GM06990 (cell line): ENCODE results near the gene PCBP3.

Source experiments
- DNase-seq: peaks from one replicate; pipeline ENCODE4 v3.0.0-alpha.2; 2011; ENCODE audit not compliant: insufficient read length; ENCODE audit errors: extremely low read depth
- H3K27me3 ChIP-seq: replicated peaks from 2 replicates; pipeline ENCODE4 v1.6.0; 2011; ENCODE audit warnings: low read length; ENCODE audit not compliant: control insufficient read depth, insufficient read depth
- H3K36me3 ChIP-seq: 2 replicates; pipeline ENCODE4 v1.5.1; 2011; ENCODE audit warnings: low read length; ENCODE audit not compliant: control insufficient read depth, insufficient read depth
- H3K4me3 ChIP-seq: replicated peaks from 2 replicates; pipeline ENCODE4 v1.5.1; 2011; ENCODE audit warnings: low read depth, mild to moderate bottlenecking, control low read depth, low read length
- TF ChIP-seq, protein P1 (sequence below): IDR thresholded peaks from 2 replicates; pipeline ENCODE4 v1.5.1; 2011; ENCODE audit warnings: low read length, control low read depth, mild to moderate bottlenecking, inconsistent platforms; ENCODE audit not compliant: insufficient read depth, poor library complexity, severe bottlenecking

PCBP3 gene

DNA sequence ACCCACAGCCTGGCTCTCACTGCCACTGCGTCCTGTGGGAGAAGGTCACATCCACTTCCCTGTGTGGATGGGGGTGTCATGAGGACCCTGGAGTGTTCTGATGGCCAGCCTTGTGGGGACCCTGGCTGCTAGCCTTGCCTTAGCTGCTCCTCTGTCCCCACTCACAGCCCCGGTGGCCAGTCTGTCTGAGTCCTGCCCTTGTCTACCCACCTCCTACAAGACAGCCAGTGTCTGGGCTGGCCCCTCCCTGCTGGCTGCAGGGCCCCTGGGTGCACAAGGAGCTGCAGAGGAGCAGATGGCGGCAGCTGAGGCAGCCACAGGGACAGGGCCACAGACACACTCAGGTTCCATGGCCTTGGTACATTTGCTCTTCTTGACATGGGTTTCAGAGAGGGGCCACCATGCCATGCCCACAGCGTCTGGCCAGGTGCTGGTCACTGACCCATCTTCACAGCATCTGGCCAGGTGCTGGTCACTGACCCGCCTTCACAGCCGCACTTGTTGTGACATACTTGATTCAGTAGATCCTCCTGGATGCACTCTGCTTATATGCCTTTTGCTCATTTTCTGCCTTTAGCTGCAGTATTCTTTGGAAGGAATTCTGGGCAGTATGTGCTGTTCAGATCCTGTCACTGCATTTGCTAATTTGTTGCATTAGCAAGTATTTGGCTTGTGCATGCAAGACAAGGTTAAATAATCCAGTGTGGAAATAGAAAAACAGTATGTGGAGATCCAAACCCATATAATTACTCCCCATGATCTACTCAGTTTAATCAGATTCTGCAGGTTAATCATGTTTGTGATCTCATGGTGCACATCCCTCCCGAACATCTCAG lies 157.8 kb downstream of the PCBP3 start:
- H3K4me3 ChIP-seq: no peak overlapping the region

DNA sequence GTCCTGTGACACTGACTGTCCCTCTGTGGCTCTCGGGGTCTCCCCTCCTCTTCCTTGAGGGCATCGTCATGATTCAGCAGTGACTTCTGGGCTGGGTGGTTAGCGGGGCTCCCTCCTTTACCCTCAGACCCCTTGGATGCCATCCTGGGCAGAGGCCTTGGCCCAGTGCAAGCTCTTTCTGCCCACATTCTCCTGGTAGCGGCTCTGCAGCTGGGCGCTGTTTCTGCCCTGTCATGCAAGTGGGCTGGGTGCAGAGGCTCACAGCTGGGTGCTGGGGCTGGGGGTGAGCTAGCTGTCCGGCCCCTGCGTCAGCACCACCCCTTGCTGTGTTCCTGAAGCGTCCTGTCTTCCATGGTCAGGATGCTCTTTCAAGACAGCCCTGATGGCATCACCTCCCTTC lies 158.5 kb downstream of the PCBP3 start:
- Histone ChIP-seq H3K27me3 (no peaks in the 10 kb centered on the region; the same call in 1 of the 2 replicates), H3K4me3 (no peak overlapping the region), H3K36me3 (no peaks in the 10 kb centered on the region)
- TF ChIP-seq, protein P1, sequence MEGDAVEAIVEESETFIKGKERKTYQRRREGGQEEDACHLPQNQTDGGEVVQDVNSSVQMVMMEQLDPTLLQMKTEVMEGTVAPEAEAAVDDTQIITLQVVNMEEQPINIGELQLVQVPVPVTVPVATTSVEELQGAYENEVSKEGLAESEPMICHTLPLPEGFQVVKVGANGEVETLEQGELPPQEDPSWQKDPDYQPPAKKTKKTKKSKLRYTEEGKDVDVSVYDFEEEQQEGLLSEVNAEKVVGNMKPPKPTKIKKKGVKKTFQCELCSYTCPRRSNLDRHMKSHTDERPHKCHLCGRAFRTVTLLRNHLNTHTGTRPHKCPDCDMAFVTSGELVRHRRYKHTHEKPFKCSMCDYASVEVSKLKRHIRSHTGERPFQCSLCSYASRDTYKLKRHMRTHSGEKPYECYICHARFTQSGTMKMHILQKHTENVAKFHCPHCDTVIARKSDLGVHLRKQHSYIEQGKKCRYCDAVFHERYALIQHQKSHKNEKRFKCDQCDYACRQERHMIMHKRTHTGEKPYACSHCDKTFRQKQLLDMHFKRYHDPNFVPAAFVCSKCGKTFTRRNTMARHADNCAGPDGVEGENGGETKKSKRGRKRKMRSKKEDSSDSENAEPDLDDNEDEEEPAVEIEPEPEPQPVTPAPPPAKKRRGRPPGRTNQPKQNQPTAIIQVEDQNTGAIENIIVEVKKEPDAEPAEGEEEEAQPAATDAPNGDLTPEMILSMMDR: no peak
- DNase-seq: no peak

More for the DNA sequence above, 157.8 kb downstream of the PCBP3 start:
- no peak for DNase-seq
- Histone ChIP-seq H3K27me3 (no peaks in the 10 kb centered on the region; the same call in 1 of the 2 replicates), H3K36me3 (no peaks in the 10 kb centered on the region)
- TF ChIP-seq, protein P1: no peak

DNA sequence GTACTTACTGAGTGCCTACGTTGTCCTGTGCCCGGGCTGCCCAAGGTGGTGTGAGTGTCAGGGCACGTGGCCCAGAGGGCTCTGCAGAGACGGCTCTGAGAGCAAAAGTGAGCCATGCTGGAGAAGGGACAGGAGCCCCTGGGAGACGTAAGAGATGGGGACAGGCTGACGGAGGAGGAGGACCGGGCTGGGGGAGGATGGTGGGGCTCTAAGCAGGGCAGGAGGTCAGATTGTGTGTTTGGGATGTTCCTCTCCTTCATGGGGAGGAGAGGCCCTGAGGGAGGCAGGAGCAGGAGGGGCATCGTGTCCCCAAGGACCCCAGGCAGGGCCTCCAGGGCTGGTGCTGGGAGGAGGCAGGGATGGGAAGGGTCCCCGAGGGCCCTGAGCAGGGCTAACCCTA lies 158.9 kb downstream of the PCBP3 start:
- no peak for DNase-seq
- H3K36me3 ChIP-seq: no peaks in the 10 kb centered on the region
- TF ChIP-seq, protein P1: no peak
- no peaks in the 10 kb centered on the region; the same call in 1 of the 2 replicates for H3K27me3 ChIP-seq
- H3K4me3 ChIP-seq: no peak overlapping the region

DNA sequence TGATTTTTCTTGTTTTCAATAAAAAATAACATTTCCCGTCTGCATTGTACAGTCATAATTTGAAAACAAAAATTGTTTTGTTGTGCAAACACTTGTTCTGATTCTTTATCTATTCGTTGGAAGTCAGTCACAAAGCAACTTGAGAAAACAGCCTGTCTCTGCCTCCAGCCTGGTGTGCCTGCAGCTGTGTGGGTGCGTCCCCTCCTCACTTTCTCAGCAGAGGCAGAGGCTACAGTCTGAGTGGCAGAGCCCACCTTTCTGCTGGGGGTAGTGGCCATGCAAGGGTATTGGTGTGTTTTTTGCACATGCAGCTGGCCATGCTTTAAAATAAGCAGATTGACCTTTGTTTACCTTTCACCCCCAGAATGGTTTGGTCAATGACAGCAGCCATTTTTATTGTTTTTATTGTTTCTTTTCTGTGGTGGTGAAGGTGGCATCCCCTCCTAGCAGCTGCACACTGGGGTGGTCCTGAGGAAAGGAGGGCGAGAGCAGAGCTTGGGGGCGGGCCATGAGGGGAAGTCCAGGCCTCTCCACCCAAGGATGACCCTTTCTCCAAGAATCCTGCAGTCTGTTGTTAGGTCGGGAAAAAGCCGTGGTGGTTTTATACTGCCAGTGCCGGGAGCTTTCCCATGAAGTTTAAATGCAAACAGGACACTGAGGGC lies 159.6 kb downstream of the PCBP3 start:
- Histone ChIP-seq H3K4me3 (no peak overlapping the region), H3K36me3 (no peaks in the 10 kb centered on the region), H3K27me3 (no peaks in the 10 kb centered on the region; the same call in 1 of the 2 replicates)
- TF ChIP-seq, protein P1: no peak
- DNase-seq: no peak

DNA sequence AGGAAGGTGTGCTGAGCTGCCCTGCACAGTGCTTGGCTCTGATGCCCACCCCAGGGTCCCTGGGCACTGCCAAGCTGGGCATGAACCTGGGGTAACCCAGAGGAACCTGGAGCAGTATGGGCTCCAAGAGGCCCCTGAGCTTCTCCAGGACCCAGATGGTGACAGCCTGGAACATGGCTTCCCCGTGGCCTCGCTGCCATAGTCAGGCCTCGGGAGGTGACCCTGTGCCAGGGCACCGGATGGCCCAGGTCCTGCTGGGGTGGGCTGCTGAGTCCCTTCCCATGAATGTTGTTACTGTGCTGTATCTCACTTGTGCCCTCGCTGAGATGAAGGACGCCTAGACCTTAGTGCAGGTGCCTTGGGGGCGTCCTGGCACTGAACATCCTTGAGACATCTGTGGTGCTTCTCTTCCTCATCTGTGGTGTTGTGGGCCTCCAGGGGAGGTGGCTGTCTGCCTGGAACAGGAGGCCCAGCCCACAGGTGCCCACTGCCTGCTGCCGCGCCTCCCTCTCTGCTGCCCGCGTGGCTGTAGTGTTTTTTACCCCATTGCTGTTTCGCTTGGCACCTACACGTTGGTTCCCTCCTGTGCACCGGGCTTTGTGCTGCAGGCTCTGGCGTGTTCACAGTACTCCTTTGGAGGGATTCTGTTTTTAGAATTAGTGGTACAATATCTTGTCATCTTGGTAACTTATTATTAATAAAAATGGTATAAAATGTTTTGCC lies 160.3 kb downstream of the PCBP3 start:
- TF ChIP-seq, protein P1: no peak
- no peak overlapping the region for H3K4me3 ChIP-seq
- no peaks in the 10 kb centered on the region; the same call in 1 of the 2 replicates for H3K27me3 ChIP-seq
- no peak for DNase-seq
- no peaks in the 10 kb centered on the region for H3K36me3 ChIP-seq
